EL (cell line): ENCODE measurements around the gene RCL1.
"Not testable (repeated sequence)": the region's sequence is repeated elsewhere in the genome, so short reads cannot be mapped to it uniquely, and the experiment has no call there.

ENCODE experiments used
- DNase-seq: peaks from one replicate; pipeline ENCODE4 v3.0.0-alpha.2; 2016

Gene RCL1

DNA sequence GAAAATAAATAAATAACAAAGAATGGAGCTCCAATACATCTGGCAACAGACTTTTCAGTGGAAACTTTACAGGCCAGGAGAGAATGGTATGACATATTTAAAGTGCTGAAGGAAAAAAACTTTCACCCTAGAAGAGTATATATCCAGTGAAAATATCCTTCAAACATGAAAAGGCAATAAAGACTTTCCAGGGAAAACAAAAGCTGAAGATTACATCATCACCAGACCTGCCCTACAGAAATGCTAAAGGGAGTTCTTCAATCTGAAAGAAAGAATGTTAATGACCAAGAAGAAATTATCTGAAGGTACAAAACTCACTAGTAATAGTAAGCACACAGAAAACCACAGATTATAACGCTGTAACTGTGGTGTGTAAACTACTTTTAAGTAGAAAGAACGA is 8.3 kb upstream of the RCL1 start:
- no peak for DNase-seq

DNA sequence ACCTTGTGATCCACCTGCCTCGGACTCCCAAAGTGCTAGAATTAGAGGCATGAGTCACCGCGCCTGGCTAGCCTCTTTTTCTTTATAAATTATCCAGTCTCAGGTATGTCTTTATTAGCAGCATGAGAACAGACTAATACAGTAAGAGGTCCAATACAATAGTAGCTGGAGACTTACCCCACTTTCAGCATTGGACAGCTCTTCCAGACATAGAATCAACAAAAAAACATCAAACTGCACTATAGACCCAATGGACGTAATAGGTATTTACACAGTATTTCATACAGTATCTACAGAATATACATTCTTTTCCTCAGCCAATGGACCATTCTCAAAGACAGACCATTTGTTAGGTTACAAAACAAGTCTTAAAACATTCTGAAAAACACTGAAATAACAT is 6.1 kb upstream of the RCL1 start:
- DNase-seq: no peak

DNA sequence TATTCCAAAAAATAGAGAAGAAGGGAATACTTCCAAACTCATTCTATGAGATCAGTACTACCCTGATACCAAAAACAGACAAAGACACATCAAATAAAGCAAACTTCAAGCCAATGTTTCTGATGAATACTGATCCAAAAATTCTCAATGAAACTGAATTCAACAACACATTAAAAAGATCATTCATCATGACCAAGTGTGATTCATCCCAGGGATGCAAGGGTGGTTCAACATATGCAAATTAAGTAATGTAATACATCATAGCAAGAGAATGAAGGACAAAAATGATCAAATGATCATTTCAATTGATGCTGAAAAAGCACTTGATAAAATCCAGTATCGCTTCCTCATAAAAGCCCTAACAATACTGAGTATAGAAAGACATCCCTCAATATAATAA is 4.9 kb upstream of the RCL1 start:
- no peak for DNase-seq

DNA sequence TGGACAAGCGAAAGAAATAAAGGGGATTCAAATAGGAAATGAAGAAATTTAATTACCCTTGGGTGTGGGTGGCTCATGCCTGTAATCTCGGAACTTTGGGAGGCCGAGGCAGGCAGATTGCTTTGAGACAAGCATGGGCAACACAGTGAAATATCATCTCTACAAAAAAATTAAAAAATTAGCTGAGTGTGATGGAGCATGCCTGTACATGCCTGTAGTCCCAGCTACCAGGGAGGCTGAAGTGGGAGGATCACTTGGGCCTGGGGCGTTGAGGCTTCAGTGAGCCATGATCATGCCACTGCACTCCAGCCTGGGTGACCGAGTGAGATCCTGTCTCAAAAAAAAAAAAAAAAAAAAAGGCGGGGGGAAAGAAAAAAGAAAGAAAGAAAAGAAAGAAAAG is 4.0 kb upstream of the RCL1 start:
- DNase-seq: no peak

DNA sequence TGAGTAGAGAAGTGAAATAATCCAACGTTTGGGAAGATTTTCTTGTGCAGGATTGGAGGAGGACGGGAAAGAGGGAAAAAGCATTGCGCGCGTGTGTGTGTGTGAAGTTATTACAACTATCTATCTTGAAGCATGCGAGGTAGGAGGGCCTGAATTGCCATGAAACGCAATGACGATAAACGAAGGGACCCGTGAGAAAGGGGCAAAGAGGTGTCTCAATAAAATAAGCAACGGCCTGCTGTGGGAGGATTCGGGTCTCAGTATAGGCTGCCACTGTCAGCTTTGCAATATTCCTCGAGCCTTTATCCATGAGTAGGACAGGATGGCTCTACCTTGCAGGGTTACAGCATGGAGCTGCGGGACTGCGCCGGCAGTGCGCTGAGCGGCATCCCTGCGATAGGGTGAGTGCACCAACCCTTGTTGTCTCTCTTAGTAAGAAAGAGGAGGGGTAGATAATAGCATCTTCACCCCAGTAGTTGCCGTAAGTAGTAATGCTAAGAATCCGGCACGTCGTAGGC is 631 bp upstream of the RCL1 start:
- DNase-seq: no peak

DNA sequence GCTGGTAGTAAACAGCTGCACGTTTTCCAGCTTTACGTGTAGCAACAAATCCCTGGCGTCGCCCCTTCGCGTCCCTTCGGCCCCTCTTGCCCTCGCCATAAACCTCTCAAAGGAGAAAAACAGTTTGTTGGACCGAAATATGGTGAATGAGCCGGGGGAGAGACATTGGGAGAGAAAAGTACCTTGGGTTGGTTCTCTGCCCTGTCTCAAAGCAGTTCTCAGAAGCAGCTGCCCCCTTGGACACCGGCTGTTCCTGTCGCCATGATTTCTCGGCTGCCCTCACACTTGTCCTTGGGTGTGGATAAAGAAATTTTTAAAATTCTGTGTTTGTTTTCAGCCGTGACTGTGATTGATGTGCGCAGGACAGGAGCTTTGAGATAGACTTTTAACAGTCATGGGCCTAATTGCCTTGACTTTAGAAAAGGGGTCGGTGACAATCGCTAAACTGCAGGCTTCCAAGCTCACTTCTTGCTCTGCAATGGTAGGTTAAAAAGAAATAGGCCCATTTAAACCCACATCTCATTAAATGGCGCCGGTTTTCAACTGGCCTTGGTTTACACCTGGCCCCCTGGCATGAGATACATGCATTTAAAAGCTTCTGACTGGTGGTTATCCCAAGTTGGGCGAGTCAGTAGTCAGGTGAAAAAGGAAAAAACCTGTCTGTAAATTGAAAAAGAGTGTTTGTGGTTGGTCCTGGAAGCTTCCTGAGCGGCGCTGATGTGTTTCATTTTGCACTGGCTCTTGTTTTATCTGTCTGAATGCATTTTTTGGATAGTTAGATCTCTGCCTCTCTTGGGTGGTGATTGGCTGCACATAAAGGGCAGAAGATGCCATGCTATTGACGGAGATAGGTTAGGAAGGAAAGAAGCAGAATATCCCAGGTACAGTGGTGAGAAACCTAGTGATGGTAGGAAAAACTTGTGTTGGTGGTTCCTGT is 983 bp downstream of the RCL1 start:
- DNase-seq: no peak

DNA sequence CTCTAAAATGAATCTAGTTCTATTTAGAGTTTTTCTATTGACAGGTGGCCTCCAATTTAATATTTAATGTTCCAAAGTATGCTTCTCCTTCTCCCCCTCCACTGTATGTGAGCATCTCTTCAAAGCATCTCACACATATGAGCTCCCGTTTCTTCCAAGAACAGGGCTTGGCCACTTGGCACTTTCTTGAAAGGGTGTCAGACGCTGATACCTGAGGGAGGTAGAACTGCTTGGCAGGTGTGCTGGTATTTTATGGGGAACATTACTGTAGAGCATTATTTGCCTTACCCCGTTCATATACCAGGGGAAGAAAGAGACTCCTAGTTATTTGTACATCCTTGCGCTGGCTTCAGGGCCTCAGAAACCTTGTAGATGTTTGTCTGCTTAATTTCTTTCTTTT is 1.9 kb downstream of the RCL1 start:
- no peak for DNase-seq

DNA sequence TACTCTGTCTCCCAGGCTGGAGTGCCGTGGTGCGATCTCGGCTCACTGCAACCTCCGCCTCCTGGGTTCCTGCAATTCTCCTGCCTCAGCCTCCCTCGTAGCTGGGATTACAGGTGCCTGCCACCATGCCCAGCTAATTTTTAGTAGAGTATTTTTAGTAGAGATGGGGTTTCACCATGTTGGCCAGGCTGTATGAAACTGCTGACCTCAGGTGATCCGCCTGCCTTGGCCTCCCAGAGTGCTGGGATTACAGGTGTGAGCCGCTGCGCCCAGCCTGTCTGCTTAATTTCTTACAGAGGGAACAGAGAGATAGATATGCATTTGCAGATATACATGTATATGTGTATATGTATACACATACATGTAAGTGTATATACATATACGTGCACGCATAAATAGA is 2.4 kb downstream of the RCL1 start:
- DNase-seq: not testable (repeated sequence)

DNA sequence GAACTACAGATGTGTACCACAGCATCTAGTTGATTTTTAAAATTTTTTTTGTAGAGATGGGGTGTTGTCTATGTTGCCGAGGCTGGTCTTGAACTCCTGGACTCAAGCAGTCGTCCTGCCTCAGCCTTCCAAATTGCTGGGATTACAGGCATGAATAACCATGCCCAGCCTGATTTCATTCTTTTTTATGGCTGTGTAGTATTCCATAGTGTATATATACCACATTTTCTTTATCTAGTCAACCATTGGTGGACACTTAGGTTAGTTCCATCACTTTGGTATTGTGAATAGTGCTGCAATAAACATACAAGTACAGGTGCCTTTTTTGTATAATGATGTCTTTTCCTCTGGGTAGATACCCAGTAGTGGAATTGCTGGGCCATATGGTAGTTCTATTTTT is 3.8 kb downstream of the RCL1 start:
- no peak for DNase-seq

DNA sequence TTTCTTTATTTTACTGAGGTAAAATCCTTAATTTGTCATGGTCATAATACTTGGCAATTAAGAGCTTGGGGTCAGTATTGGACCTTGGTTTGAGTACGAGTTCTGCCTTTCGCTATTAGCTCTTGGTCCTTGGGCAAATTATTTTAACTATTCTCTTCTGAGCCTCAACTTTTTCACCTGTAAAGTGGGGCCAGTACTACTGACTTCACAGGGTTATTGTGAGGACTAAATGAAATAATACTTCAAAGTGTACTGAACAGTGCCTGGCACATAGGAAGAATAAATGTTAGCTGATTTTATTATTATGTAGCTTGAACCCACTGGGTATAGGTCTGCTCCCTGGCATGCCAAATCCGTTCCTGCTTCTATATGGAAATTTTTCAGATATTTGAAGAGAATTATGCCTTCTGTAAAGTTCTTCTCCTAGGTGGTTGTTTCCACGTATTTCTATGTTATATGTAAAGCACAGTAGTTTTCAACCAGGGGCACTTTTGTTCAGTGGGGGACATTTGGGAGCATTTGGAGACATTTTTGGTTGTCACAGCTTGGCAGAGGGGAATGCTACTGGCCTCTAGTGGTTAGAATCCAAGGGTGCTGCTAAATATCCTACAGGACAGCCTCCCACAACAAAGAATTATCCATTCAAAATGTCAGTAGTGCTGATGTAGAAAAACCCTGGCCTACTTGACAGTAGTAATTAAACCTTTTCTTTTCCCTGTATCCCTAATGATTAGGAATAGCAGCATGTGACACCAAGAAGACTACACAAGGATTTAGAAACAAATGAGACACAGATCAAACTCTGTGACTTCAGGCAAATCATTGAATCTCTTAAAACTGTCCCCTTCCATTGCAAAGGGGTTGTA is 4.5 kb downstream of the RCL1 start:
- peak; percentile 44 for DNase-seq

DNA sequence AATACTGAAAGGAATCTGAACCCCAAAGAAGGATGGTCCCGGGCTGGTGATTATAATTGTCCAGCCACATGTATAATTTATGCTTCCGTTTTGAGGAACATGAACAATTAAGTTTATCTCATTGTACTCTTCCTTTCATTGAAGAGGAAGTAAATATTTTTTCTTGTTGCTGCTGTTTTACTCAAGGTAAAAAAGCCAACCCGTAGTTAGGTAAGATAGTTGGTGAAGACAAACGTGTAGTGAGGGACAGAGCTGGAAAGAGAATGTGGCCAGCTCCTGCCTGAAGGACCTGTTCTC is 5.1 kb downstream of the RCL1 start:
- DNase-seq: no peak

DNA sequence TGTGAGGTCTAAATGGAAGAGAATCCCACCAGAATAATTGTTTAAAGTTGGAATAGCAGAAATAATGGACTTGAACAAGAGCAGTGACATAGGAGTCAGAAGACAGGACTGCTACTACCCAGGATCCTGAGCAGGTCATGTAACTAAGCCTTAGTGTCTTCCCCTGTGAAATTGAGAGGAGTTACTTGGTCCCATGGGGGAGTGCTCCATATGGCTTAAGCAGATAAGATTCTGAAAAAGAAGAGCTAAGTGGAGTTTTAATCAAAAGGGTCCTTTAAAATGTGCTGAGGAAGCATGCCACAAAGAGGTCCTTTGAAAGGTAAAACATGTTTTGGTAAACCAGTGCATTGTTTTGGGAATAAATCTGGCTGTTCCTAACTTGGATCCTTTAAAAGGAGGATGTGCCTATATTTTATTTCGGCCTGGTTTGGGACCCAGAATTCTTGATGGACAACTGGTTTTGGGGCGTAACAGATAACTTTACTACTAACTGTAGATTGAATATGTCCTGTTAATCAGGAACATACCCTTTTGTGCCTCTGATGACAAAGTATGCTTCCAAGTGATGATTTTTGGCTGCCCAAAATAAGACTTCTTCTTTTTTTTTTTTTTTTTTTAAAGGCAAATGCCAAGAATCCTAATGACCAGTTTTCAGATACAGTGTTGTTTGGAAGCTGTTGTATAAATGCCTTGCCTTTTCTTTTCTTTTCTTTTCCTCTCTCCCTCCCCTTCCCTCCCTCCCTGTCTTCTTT is 5.7 kb downstream of the RCL1 start:
- no peak for DNase-seq

DNA sequence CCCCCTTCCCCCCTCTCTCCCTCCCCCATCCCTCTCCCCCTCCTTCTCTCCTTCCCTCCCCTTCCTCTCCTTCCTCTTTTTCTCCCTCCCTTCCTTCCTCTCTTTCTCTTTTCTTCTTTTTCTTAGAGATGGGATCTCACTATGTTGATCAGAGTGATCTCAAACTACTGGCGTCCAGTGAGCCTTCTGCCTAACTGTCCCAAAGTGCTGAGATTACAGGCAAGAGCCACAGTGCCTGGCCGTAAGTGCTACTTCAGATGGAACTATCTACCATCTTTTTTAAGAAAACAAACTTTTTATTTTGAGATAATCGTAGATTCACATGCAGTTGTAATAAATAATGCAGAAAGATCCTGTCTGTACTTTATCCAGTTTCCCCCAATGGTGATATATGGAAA is 6.3 kb downstream of the RCL1 start:
- DNase-seq: no peak

DNA sequence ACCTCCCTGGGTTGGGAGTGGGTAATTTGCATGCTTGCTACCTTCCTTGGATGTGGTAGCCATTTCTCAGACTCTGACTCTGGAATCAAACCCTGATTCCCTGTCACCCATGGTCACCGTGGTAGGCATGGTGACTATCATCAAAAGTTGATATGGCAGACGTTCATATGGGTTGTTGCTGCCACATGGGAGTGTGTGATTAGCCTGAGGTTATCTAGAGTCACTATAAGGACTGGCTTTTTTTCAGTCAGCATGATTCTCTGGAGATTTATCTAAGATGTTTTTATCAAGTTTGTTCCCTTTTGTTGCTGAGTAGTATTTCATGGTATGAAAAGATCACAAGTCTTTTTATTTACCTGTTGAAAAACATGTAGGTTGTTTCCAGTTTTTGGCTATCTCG is 7.0 kb downstream of the RCL1 start:
- no peak for DNase-seq

DNA sequence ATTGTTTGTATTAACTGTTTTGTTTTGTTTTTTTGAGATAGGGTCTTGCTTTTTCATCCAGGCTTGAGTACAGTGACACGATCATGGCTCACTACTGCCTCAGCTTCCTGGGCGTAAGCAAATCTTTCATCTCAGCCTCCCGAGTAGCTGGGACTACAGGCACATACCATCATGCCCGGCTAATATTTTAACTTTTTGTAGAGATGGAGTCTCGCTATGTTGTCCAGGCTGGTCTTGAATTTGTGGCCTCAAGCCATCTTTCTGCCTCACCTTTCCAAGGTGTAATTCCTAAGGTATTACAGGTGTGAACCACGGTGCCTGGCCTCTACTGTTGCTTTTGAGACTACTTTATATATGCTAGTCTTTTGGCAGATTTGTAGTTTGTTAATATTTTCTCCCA is 8.4 kb downstream of the RCL1 start:
- no peak for DNase-seq

DNA sequence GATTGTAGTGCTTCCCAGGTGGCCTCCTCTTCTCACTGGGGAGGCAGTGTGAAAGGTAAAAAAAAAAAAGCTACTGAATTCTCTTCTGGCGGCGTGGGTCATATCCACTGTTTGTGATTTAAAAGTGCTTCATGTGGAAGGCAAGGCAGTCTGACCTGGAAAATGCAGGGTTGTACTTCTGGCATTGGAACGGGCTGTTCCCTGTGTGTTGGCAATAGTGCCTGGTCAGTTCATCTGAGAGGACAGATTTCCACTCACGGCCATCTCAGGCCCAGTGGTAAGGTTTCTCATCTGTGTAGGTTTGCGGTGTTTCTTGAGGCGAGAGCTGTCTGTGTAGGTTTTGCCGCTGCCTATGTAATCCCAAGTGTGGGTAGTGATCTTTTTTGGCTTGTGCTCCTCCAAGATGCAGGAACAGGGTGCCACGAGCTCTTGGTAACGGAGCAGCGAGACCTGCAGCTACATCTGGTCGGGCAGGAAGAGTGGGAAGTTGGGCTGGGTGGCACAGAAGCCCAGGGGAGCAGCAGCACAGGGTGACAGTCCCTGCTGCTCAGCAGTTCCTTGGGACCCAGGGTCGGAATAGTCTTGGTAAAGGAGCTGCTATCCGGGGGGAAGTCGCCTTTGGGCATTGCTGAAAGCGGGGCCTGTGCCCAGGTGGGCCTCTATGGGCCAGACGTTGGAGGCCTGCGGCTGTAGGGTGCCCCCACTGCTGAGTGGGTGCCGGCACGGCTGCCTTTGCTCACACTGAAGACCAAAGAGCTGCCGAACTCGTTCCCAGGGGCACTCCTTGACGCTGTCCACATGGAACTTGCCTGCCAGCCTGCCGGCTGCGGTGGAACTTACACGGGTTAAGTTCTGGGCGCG is 11.2 kb downstream of the RCL1 start:
- DNase-seq: no peak

DNA sequence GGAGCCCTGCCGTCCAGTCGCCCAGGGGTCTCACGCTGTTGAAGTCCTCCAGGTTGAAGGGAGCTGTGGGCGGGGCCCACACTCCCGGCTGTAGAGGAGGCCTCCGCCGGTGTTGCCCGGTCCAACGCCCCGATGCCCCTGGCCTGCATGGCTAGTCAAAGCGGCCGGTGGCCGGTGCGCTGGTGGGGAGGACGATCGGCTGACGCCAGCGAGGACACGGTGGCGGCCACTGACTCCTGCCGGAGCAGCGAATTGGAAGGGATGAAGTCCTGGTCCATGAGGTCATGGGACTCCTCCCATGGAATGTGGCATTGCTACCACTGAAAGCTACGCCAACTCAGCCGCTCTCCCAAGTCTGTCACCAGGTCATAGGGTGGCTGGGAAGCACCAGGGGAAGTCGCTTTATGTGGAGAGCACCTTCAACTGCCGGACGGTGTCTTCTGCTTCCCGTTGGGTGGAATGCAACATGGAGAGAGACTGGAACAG is 11.8 kb downstream of the RCL1 start:
- no peak for DNase-seq

DNA sequence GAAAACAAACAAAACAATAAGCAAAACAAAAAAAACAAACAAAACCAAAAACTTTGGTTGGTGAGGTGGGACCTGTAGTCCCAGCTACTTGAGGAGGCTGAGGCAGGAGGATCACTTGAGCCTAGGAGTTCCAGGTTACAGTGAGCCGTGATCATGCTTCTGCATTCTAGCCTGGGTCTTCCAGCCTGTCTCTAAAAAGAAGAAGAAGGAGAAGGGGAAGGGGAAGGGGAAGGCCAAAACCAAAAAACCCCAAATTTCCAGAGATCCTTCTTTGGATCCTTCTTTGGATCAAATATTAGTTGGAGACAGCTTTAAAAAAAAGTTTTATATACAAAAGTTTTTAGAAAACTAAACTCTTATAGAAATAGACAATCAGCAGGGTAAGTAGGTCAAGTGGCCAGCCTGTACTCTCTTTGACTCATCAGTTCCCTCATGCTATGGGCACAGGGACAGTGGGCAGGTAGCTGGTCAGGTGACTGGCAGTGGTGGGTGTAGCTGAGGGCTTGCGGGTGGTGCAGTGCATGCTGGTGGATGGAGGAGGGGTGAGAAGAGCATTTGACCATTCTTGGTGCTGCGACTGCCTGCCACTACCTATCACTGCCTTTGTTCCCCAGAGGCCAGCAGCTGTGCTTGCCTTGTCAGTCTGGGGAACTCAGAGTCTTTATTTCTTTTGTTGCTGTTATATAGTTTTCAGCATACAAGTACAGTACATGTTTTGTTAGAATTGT is 12.6 kb downstream of the RCL1 start:
- DNase-seq: no peak

DNA sequence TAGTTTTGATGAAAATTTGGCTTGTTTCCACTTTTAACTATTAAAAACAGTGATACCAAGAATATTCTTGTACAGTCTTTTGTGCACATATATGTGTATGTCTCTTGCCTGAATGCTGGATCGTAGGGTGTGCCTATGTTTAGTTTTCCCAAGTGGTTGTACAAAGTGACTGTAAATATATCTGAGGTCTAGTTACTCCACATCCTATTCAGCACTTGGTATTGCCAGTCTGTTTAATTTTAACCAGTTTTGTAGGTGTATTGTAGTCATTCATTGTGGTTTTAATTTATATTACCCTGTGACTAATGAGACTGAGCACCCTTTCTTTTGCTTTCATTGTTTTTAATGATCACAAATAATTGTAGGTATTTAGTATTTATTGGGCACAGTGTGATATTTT is 17.8 kb downstream of the RCL1 start:
- DNase-seq: no peak

DNA sequence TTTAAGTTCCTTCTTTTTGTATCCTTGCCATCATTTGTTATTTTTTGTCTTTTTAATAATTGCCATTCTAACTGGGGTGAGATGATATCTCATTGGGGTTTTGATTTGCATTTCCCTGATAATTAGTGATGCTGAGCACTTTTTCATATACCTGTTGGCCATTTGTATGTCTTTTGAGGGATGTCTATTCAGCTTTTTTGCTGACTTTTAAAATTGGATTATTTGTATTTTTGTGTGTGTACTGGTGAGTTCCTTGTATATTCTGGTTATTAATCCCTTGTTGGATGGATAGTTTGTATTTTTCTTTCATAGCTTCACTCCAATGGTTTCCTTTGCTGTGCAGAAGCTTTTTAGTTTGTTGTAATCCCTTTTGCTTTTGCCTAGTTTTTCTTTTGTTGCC is 19.1 kb downstream of the RCL1 start:
- no peak for DNase-seq

DNA sequence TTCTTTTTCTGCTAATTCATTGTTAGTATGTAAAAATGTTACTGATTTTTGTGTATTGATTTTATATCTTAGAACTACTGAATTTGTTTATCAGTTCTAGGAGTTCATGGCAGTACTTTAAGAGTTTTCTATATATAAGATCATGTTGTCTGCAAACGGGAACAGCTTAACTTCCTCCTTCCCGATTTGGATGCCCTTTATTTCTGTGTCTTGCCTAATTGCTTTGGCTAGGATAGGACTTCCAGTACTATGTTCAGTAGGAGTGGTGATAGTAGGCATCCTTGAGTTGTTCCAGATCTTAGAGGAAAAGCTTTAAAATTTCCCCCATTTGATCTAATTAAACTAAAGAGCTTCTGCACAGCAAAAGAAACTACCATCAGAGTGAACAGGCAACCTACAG is 20.1 kb downstream of the RCL1 start:
- no peak for DNase-seq

DNA sequence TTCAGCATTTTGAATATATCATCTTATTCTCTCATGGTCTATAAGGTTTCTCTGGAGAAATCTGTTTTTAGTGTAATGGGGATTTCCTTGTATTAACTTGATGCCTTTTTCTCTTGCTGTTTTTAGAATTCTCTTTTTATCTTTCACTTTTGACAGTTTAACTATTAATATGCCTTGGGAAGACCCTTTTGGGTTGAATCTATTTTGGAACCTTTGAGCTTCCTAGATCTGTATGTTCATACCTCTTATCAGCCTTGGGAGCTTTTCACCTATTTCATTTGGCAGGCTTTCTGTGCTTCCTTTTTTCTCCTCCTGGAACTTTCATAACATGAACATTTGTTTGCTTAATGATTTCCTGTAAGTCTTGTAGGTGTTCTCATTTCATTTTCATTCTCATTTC is 22.2 kb downstream of the RCL1 start:
- DNase-seq: no peak
